T-cell (primary cell): ENCODE measurements around the gene CRYBG2. TPM values are rescaled to one million over a fixed set of nuclear protein-coding genes. Genes with fewer than 3 reads are reported as not detected.

Source experiments
- ATAC-seq, 4 experiments: fragments of 200-7000 bp in 3 of 4; fragments of 150-1000 bp in 1 of 4; cut with Tn5 transposase; replicated peaks in 1 of 4; 1 replicate in 3 of 4; 2 replicates in 1 of 4; pipeline ENCODE4 v1.10.0; 2021; ENCODE audit warnings: moderate library complexity in 3 of 4, mild to moderate bottlenecking in 2 of 4, moderate number of reproducible peaks in 1 of 4
- CTCF ChIA-PET, 2 donors: fragments of 300-600 bp; sonication (Branson Sonifier 250); formaldehyde crosslinking; loops; one replicate each; lab custom pipeline; 2022; ENCODE audit warnings: antibody characterized with exemption in 2 of 2; lab: Charles Lee
- POLR2A ChIA-PET, 2 donors: fragments of 300-600 bp; sonication (Branson Sonifier 250); formaldehyde crosslinking; loops; one replicate each; lab custom pipeline; 2022; ENCODE audit warnings: antibody characterized with exemption in 2 of 2; lab: Charles Lee
- DNase-seq, 35 experiments: peaks; one replicate each; pipeline versions ENCODE4 v3.0.0 to v3.0.0-alpha.2; 2013 to 2023
- H3K27ac ChIP-seq: one replicate; pipeline ENCODE4 v1.5.1; 2013; ENCODE audit warnings: low read length
- H3K27me3 ChIP-seq, 2 experiments: replicated peaks in 1 of 2; 1 replicate in 1 of 2; 2 replicates in 1 of 2; pipeline versions ENCODE4 v1.6.1 to v1.7.0; 2013; ENCODE audit warnings: low read length in 1 of 2, mixed read lengths in 1 of 2; ENCODE audit not compliant: control insufficient read depth in 2 of 2, insufficient read depth in 2 of 2; ENCODE audit errors: extremely low read depth in 1 of 2
- H3K36me3 ChIP-seq, 2 donors: 1 replicate in 1 of 2; 2 replicates in 1 of 2; pipeline versions ENCODE4 v1.6.1 to v1.7.0; 2013; ENCODE audit warnings: low read length in 1 of 2; ENCODE audit not compliant: control insufficient read depth in 2 of 2, insufficient read depth in 1 of 2; ENCODE audit errors: extremely low read depth in 1 of 2
- H3K4me1 ChIP-seq, 2 experiments: 1 replicate in 1 of 2; 2 replicates in 1 of 2; pipeline versions ENCODE4 v1.6.1 to v1.7.0; 2013; ENCODE audit warnings: low read length in 2 of 2, mixed read lengths in 1 of 2; ENCODE audit not compliant: insufficient read depth in 2 of 2, control insufficient read depth in 1 of 2; ENCODE audit errors: extremely low read depth in 1 of 2
- H3K4me3 ChIP-seq, 2 donors: 1 replicate in 1 of 2; 2 replicates in 1 of 2; pipeline versions ENCODE4 v1.5.1 to v1.7.0; 2013; ENCODE audit warnings: mild to moderate bottlenecking in 2 of 2, low read length in 1 of 2, moderate library complexity in 1 of 2; ENCODE audit not compliant: control insufficient read depth in 1 of 2; ENCODE audit errors: extremely low read depth in 1 of 2
- H3K9me3 ChIP-seq: 2 replicates; pipeline ENCODE4 v1.7.0; 2013
- H3K27ac Mint-ChIP-seq, 2 donors: one replicate each; pipeline ENCODE4 v1.8.0; 2020 to 2021; ENCODE audit warnings: mild to moderate bottlenecking in 2 of 2, mixed read lengths in 2 of 2
- H3K27me3 Mint-ChIP-seq, 2 donors: one replicate each; pipeline ENCODE4 v1.8.0; 2021 to 2022; ENCODE audit warnings: mixed read lengths in 2 of 2
- H3K36me3 Mint-ChIP-seq: one replicate; pipeline ENCODE4 v1.8.0; 2021; ENCODE audit warnings: mixed read lengths
- H3K4me1 Mint-ChIP-seq, 3 donors: one replicate each; pipeline ENCODE4 v1.8.0; 2020 to 2022; ENCODE audit warnings: mixed read lengths in 3 of 3, mild to moderate bottlenecking in 1 of 3
- H3K4me3 Mint-ChIP-seq, 3 donors: one replicate each; pipeline ENCODE4 v1.8.0; 2020 to 2022; ENCODE audit warnings: mild to moderate bottlenecking in 3 of 3, mixed read lengths in 3 of 3, moderate library complexity in 3 of 3
- H3K9me3 Mint-ChIP-seq, 3 donors: one replicate each; pipeline ENCODE4 v1.8.0; 2020 to 2022; ENCODE audit warnings: mixed read lengths in 3 of 3
- WGBS: methylation state at CpG from one replicate; pipeline ENCODE4 v1.1.5; 2013; ENCODE audit warnings: missing lambda C conversion rate; ENCODE audit not compliant: insufficient coverage; 5-methylcytosine and 5-hydroxymethylcytosine counted together
- total RNA-seq, 35 experiments: library from RNA in 6 of 35; stranded (reverse) in 6 of 35; fragments of 120-200 nt in 1 of 35; gene quantifications; one replicate each; pipeline versions ENCODE4 v1.2.1 to v1.2.4 and lab custom pipeline; 2013 to 2026

CRYBG2 gene
- total RNA-seq, 5 donors from 2014 or later (not counting 1 experiment from before 2014, with no cell fraction given) = 3.0 to 7.3 (median 5.1) TPM

DNA sequence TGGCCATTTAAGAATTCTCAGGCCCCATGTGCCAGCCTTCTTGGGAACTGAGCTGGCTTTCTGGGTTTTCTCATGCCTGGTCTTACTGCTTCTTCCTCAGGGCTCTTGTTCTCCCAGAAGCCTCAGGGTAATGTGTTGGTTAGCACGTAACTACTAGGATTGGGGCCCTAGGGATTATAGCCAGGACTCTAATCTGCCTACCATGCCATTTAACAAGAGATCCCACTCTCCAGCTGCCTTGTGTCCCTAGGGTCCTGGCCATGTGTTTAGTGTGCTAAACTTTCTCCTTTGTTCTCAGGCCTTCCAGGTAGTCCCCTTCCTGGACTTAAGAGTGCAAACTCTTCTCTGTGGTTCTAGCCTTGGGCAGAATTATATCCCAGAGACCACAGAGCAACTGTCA lies 76.2 kb downstream of the CRYBG2 start:
- DNase-seq (no peak), ATAC-seq (no peak)
- H3K27me3 ChIP-seq = no peaks in the 10 kb centered on the region
- no peak overlapping the region for H3K4me3 Mint-ChIP-seq
- H3K27me3 Mint-ChIP-seq = no peaks in the 10 kb centered on the region
- peaks cover 9 to 21% of the 10 kb centered on the region in 2 donors for H3K36me3 ChIP-seq
- POLR2A ChIA-PET = no interaction called here
- H3K9me3 ChIP-seq = no peaks in the 10 kb centered on the region
- H3K27ac ChIP-seq = peak overlapping the region; percentile 72
- no CpG with 5 or more reads among the region's 1 CpG for WGBS
- peaks cover 60 to 74% (median 64%) of the 10 kb centered on the region in 3 donors for H3K4me1 Mint-ChIP-seq
- CTCF ChIA-PET = interaction anchor here (0.6 to 3.2 kb wide), 5 partner anchors 43 to 1046 kb away, joined by 3 to 23 read pairs (median 4); partner anchors contain the start of gene CEP85 (in 1 of the 2)
- H3K36me3 Mint-ChIP-seq = peaks cover 21% of the 10 kb centered on the region
- peaks cover 30 to 71% of the 10 kb centered on the region in 2 experiments for H3K4me1 ChIP-seq
- H3K4me3 ChIP-seq = no peak overlapping the region
- H3K27ac Mint-ChIP-seq = peak overlapping the region; percentile 90 to 97
- H3K9me3 Mint-ChIP-seq = no peaks in the 10 kb centered on the region

DNA sequence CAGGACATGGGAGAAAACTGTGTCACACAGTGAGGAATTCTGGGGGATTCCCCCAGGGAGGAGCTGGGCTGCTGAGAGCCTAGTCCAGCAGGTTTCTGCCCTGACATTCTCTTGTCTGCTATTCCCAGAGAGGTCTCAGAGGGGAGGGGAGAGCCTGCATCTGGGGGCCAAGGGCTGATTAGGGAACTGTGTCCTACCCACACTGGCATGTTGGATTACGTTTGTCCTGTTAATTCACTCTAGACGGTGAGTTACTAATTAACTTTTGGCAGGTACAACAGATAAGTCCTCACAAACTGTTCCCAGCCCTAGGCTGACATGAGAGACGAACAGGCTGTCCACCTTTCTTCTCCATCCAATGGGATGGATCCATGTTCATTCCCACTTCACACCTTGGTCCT lies 76.7 kb downstream of the CRYBG2 start:
- peaks cover 30 to 67% of the 10 kb centered on the region in 2 experiments for H3K4me1 ChIP-seq
- Mint-ChIP-seq H3K4me3 (no peak overlapping the region), H3K36me3 (peaks cover 19% of the 10 kb centered on the region), H3K27me3 (no peaks in the 10 kb centered on the region), H3K9me3 (no peaks in the 10 kb centered on the region), H3K4me1 (peaks cover 57 to 70% (median 60%) of the 10 kb centered on the region in 3 donors), H3K27ac (peak overlapping the region; percentile 90 to 97)
- H3K27ac ChIP-seq = peak overlapping the region; percentile 72
- H3K9me3 ChIP-seq = no peaks in the 10 kb centered on the region
- ChIA-PET POLR2A (no interaction called here), CTCF (interaction anchor here in 1 of 2 donors (0.6 to 3.9 kb wide), 4 partner anchors 8 to 1046 kb away, joined by 3 to 23 read pairs (median 12); partner anchors contain the start of gene CEP85)
- ATAC-seq (no peak), DNase-seq (no peak)
- H3K4me3 ChIP-seq = no peak overlapping the region
- H3K27me3 ChIP-seq = no peaks in the 10 kb centered on the region
- peaks cover 6 to 18% of the 10 kb centered on the region in 2 donors for H3K36me3 ChIP-seq
- WGBS = 92% methylated on average over 2 of the region's 3 CpGs

DNA sequence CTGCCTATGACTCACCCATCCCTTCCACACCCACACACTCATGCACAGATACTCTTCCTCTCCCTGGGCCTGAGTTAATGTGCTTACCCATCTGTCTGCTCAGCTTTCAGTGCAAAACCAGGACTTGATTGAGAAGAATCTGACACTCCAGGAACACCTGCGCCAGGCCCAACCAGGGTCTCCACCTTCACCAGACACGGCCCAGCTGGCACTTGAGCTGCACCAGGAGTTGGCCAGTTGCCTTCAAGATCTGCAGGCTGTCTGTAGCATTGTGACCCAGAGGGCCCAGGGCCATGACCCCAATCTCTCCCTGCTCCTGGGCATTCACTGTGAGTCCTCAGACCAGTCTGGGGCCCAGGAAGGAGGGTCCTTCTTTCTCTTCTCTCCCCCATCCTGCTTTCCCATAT lies 77.5 kb downstream of the CRYBG2 start:
- 26% methylated on average over 2 of the region's 2 CpGs for WGBS
- CTCF ChIA-PET = interaction anchor here (0.6 to 3.9 kb wide), 13 partner anchors 9 to 944 kb away, joined by 3 to 23 read pairs (median 4); partner anchors contain the start of genes CEP85 (in 1 of the 2), DHDDS (in 1 of the 2) and UBXN11 (in 1 of the 2)
- no peak for ATAC-seq

DNA sequence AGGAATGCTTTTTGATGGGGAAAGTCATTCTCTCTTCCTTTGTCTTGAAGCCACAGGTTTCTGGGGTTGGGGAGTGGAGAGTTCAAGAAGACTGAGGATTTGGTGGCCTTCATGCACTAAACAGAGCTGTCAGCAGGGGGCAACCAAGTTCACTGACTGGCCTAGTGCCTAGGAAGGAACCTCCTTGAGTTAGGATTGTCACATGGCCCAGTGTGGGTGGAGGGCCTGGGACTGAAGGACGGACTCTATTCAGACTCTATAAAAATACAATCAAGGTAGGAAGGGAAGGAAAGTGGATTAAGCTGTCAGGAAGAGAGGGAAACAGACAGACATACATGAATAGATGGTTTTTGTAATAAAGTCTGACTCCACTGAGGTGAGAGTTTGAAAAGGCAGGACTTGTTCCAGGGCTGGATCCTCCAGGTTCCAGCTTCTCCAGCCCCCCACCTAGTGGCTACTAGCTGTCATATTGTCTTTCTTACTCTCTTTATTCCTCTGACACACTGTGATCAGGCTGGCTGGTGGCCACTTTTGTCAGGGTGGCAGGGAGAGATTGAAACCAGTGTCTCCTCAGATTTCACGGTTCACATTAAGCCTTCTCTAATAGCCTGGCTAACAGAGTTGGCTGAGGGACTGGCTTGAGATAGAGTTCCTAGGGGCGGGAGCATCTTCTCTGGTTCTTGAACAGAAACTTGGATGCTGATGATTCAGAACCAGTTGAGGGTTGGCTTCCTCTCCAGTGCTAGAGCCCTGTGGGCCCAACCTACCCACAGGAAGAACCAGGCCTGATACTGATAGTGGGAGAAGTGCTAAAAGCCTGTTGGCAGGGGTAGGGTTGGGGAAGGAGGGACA lies 78.1 kb downstream of the CRYBG2 start:
- H3K4me1 Mint-ChIP-seq = peaks cover 45 to 57% (median 46%) of the 10 kb centered on the region in 3 donors
- Histone ChIP-seq H3K4me3 (no peak overlapping the region), H3K9me3 (no peaks in the 10 kb centered on the region), H3K27me3 (no peaks in the 10 kb centered on the region), H3K36me3 (peaks cover 6 to 18% of the 10 kb centered on the region in 2 donors), H3K27ac (peak overlapping the region; percentile 72), H3K4me1 (peaks cover 23 to 52% of the 10 kb centered on the region in 2 experiments)
- ATAC-seq (peak; percentile 34 to 71 (median 70)), DNase-seq (peak; percentile 28 to 87 (median 69))
- no CpG with 5 or more reads among the region's 3 CpGs for WGBS
- H3K36me3 Mint-ChIP-seq = peaks cover 15% of the 10 kb centered on the region
- H3K9me3 Mint-ChIP-seq = no peaks in the 10 kb centered on the region
- H3K4me3 Mint-ChIP-seq = peak overlapping the region; percentile 23 to 49 (median 25)
- no peaks in the 10 kb centered on the region for H3K27me3 Mint-ChIP-seq
- ChIA-PET CTCF (interaction anchor here (0.6 to 3.9 kb wide), 23 partner anchors 9 to 188 kb away, joined by 3 to 23 read pairs (median 4); partner anchors contain the start of genes CD52 (in 1 of the 2), CEP85 (in 1 of the 2), DHDDS (in 1 of the 2) and UBXN11 (in 1 of the 2)), POLR2A (interaction anchor here in 1 of 2 donors (0.6 kb wide), 1 partner anchor 146 kb away, joined by 3 read pairs; no protein-coding TSS in a partner anchor)
- peak overlapping the region; percentile 90 to 97 for H3K27ac Mint-ChIP-seq

More for the DNA sequence above, 77.5 kb downstream of the CRYBG2 start:
- Histone ChIP-seq H3K27me3 (no peaks in the 10 kb centered on the region), H3K4me3 (no peak overlapping the region), H3K27ac (peak overlapping the region; percentile 72), H3K36me3 (peaks cover 6 to 18% of the 10 kb centered on the region in 2 donors), H3K9me3 (no peaks in the 10 kb centered on the region), H3K4me1 (peaks cover 29 to 58% of the 10 kb centered on the region in 2 experiments)
- Mint-ChIP-seq H3K36me3 (peaks cover 18% of the 10 kb centered on the region), H3K4me1 (peaks cover 51 to 63% (median 52%) of the 10 kb centered on the region in 3 donors), H3K9me3 (no peaks in the 10 kb centered on the region), H3K27me3 (no peaks in the 10 kb centered on the region), H3K27ac (peak overlapping the region; percentile 90 to 97), H3K4me3 (peak overlapping the region; percentile 20 to 49 (median 25))
- POLR2A ChIA-PET = no interaction called here
- peak in 1 of 35 experiments; percentile 26 for DNase-seq

DNA sequence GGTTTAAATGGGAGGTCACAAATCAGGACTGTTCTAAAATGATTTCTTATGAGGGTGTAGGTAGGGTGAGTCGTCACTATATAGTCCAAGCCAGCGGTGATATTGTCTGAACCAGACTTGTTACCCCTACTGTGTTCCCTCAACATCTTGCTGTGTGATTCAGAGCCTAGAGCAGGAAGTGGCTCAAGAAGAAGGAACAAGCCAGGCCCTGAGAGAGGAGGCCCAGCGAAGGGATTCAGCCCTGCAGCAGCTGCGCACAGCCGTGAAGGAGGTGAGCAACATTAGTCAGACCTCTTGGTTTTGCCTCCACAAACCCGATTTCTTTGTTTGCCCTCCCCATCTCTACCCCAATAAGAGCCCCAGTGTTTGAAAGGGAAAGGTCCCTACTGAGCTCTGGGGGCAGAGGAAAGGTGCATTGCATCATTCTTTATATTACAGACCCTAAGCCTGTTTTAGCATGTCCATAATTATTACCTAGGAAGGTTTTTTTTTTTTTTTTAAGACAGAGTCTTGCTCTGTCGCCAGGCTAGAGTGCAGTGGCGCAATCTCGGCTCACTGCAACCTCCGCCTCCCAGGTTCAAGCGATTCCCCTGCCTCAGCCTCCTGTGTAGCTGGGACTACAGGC lies 79.0 kb downstream of the CRYBG2 start:
- Histone ChIP-seq H3K4me3 (no peak overlapping the region), H3K9me3 (no peaks in the 10 kb centered on the region), H3K36me3 (peaks cover 9 to 27% of the 10 kb centered on the region in 2 donors), H3K27ac (no peak overlapping the region), H3K4me1 (peaks cover 20 to 46% of the 10 kb centered on the region in 2 experiments), H3K27me3 (no peaks in the 10 kb centered on the region)
- Mint-ChIP-seq H3K27ac (peak overlapping the region; percentile 90 to 97), H3K4me3 (no peak overlapping the region), H3K36me3 (peaks cover 22% of the 10 kb centered on the region), H3K9me3 (no peaks in the 10 kb centered on the region), H3K4me1 (peaks cover 39 to 52% (median 46%) of the 10 kb centered on the region in 3 donors), H3K27me3 (no peaks in the 10 kb centered on the region)
- ATAC-seq (no peak), DNase-seq (peak in 2 of 35 experiments; percentile 8 to 24)
- ChIA-PET CTCF (interaction anchor here (0.7 to 3.9 kb wide), 13 partner anchors 10 to 142 kb away, joined by 3 to 23 read pairs (median 6); partner anchors contain the start of gene CEP85 (in 1 of the 2)), POLR2A (interaction anchor here in 1 of 2 donors (0.6 kb wide), 1 partner anchor 145 kb away, joined by 3 read pairs; no protein-coding TSS in a partner anchor)
- 89% methylated on average over 6 of the region's 11 CpGs for WGBS
